Activated naive CD8-positive, alpha-beta T cell treated with anti-CD3 and anti-CD28 coated beads, Interleukin-2, amount 50 U/mL, for 16 hours (primary cell): ENCODE results near the gene MBOAT1.
"Not testable (repeated sequence)": the region's sequence is repeated elsewhere in the genome, so short reads cannot be mapped to it uniquely, and the experiment has no call there.

ENCODE experiments used
- DNase-seq: peaks from one replicate; pipeline ENCODE4 v3.0.0-alpha.2; 2020; ENCODE audit warnings: low read depth, low spot score

The MBOAT1 gene

GRCh38 chr6:20170455-20171148 is 41.7 kb downstream of the MBOAT1 start:
- no peak for DNase-seq

- no peak for DNase-seq
These were observed 42.5 kb downstream of the MBOAT1 start for GRCh38 chr6:20169786-20170185.

- no peak for DNase-seq
These were observed 43.1 kb downstream of the MBOAT1 start for GRCh38 chr6:20169119-20169557.

GRCh38 chr6:20168690-20169089 is 43.6 kb downstream of the MBOAT1 start:
- no peak for DNase-seq

GRCh38 chr6:20167601-20168000 is 44.7 kb downstream of the MBOAT1 start:
- DNase-seq, result no peak

- no peak for DNase-seq
These were observed 46.1 kb downstream of the MBOAT1 start for GRCh38 chr6:20166210-20166609.

- DNase-seq, result no peak
These were observed 49.8 kb downstream of the MBOAT1 start for GRCh38 chr6:20162515-20162914.

- DNase-seq, result no peak
These were observed 51.6 kb downstream of the MBOAT1 start for GRCh38 chr6:20160541-20161283.

- no peak for DNase-seq
These were observed 52.3 kb downstream of the MBOAT1 start for GRCh38 chr6:20159781-20160540.

GRCh38 chr6:20159098-20159497 is 53.2 kb downstream of the MBOAT1 start:
- no peak for DNase-seq

- no peak for DNase-seq
These were observed 53.6 kb downstream of the MBOAT1 start for GRCh38 chr6:20158676-20159075.

GRCh38 chr6:20156824-20157223 is 55.4 kb downstream of the MBOAT1 start:
- no peak for DNase-seq

GRCh38 chr6:20154753-20155152 is 57.5 kb downstream of the MBOAT1 start:
- no peak for DNase-seq

GRCh38 chr6:20153194-20153593 is 59.1 kb downstream of the MBOAT1 start:
- no peak for DNase-seq

- no peak for DNase-seq
These were observed 63.8 kb downstream of the MBOAT1 start for GRCh38 chr6:20148433-20148832.

- DNase-seq, result no peak
These were observed 64.8 kb downstream of the MBOAT1 start for GRCh38 chr6:20147469-20147868.

GRCh38 chr6:20146831-20147230 is 65.4 kb downstream of the MBOAT1 start:
- DNase-seq, result not testable (repeated sequence)

- no peak for DNase-seq
These were observed 66.0 kb downstream of the MBOAT1 start for GRCh38 chr6:20146291-20146690.

- no peak for DNase-seq
These were observed 69.4 kb downstream of the MBOAT1 start for GRCh38 chr6:20142866-20143265.

GRCh38 chr6:20141931-20142330 is 70.3 kb downstream of the MBOAT1 start:
- no peak for DNase-seq

- DNase-seq, result not testable (repeated sequence)
These were observed 72.9 kb downstream of the MBOAT1 start for GRCh38 chr6:20139127-20139963.
